T-helper 1 cell treated with Interleukin-12 subunit alpha and Interleukin-12 subunit beta and Interleukin-4 antibody, amounts not matched to agents 30 μg/mL and 1 μg/mL, for 36 hours (primary cell): ENCODE data around the gene TIGD1.

Experiments used
- H3K27ac Mint-ChIP-seq: one replicate; pipeline ENCODE4 v1.8.0; 2021; ENCODE audit warnings: mild to moderate bottlenecking, mixed read lengths
- H3K27me3 Mint-ChIP-seq: one replicate; pipeline ENCODE4 v1.8.0; 2021; ENCODE audit warnings: low read depth, mixed read lengths
- H3K36me3 Mint-ChIP-seq: one replicate; pipeline ENCODE4 v1.8.0; 2021; ENCODE audit warnings: low read depth, mixed read lengths
- H3K4me1 Mint-ChIP-seq: one replicate; pipeline ENCODE4 v1.8.0; 2021; ENCODE audit warnings: low read depth, mixed read lengths
- H3K4me3 Mint-ChIP-seq: one replicate; pipeline ENCODE4 v1.8.0; 2021; ENCODE audit warnings: mild to moderate bottlenecking, moderate library complexity, mixed read lengths
- H3K9me3 Mint-ChIP-seq: one replicate; pipeline ENCODE4 v1.8.0; 2021; ENCODE audit warnings: mixed read lengths

TIGD1 gene

GRCh38 chr2:232549655-232550353 is 553 bp downstream of the TIGD1 start:
- Mint-ChIP-seq H3K27me3 (no peaks in the 10 kb centered on the region), H3K4me1 (peaks cover 57% of the 10 kb centered on the region), H3K36me3 (peaks cover 37% of the 10 kb centered on the region), H3K27ac (peak overlapping the region; percentile 100), H3K9me3 (no peaks in the 10 kb centered on the region), H3K4me3 (peak overlapping the region; percentile 100)

DNA sequence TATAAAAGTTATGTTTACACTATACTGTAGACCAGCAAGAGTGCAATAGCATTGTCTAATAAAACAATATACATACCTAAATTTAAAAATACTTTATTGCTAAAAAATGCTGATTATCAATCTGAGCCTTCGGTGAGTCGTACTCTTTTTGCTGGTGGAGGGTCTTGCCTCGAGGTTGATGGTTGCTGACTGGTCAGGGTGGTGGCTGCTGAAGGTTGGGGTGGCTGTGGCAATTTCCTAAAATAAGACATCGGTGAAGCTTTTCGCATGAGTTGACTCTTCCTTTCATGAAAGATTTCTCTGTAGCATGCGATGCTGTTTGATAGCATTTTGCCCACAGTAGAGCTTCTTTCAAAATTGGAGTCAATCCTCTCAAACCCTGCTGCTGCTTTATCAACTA is 2.4 kb downstream of the TIGD1 start:
- Mint-ChIP-seq H3K4me3 (no peak overlapping the region), H3K9me3 (no peaks in the 10 kb centered on the region), H3K27me3 (no peaks in the 10 kb centered on the region), H3K27ac (no peak overlapping the region), H3K4me1 (peaks cover 43% of the 10 kb centered on the region), H3K36me3 (peaks cover 34% of the 10 kb centered on the region)

- Mint-ChIP-seq H3K9me3 (no peaks in the 10 kb centered on the region), H3K27ac (no peak overlapping the region), H3K4me1 (peaks cover 30% of the 10 kb centered on the region)
These were observed 4.6 kb downstream of the TIGD1 start for GRCh38 chr2:232545511-232546375.

DNA sequence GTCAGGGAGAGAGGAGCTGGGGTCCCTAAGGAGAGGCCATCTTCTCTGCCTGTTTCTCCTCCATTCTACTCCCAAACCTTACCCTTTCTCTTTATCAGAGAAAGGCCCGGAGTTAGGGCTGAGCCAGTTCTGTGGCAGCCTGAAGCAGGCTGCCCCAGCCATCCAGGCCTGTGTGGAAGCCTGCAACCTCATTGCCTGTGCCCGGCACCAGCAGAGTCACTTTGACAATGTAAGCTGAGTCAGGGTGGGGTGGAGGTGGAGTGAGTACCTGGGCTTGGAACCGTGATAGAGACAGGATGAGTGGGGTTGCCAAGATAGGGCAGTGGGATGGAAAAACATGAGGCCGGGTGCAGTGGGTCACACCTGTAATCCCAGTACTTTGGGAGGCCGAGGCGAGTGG is 5.7 kb downstream of the TIGD1 start:
- Mint-ChIP-seq H3K27me3 (no peaks in the 10 kb centered on the region), H3K27ac (no peak overlapping the region), H3K4me1 (peaks cover 26% of the 10 kb centered on the region), H3K9me3 (no peaks in the 10 kb centered on the region), H3K4me3 (no peak overlapping the region), H3K36me3 (peaks cover 18% of the 10 kb centered on the region)

More at GRCh38 chr2:232545511-232546375, 4.6 kb downstream of the TIGD1 start:
- peaks cover 23% of the 10 kb centered on the region for H3K36me3 Mint-ChIP-seq
- H3K27me3 Mint-ChIP-seq = no peaks in the 10 kb centered on the region
- no peak overlapping the region for H3K4me3 Mint-ChIP-seq

DNA sequence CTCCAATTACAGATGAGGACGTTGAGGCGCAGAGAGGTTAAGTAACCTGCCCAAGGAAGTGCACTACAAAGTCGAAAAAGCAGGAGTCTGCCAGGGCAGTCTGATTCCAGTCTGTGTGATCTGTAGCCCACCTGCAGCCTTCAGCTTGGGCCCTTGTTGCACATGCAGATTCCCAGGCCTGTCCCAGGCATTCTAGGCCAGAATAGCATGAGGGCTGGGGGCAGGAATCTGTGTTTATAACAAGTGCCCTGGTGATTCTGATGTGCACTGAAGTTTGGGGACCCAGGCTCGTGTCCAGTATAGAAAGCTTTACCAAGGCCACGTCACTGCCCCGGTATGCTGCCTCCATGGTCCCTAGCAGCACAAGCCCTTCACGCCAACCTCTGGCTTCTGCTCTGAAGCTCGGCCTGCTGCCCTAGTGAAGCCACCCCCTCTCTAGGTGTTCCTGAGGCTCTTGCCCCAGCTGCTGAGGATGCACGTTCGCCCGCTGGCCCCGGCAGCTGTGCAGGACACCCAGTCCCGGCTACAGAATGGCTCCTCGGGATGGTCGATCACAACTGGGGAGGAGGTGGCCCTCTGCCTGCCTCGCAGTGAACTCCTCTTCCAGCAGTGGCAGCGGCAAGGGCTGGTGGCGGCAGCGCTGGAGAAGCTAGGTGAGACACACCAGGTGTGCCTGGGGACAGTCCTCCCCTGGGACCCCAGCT is 6.3 kb downstream of the TIGD1 start:
- Mint-ChIP-seq H3K36me3 (peaks cover 17% of the 10 kb centered on the region), H3K27me3 (no peaks in the 10 kb centered on the region), H3K27ac (no peak overlapping the region), H3K4me1 (peaks cover 20% of the 10 kb centered on the region), H3K9me3 (no peaks in the 10 kb centered on the region), H3K4me3 (no peak overlapping the region)

DNA sequence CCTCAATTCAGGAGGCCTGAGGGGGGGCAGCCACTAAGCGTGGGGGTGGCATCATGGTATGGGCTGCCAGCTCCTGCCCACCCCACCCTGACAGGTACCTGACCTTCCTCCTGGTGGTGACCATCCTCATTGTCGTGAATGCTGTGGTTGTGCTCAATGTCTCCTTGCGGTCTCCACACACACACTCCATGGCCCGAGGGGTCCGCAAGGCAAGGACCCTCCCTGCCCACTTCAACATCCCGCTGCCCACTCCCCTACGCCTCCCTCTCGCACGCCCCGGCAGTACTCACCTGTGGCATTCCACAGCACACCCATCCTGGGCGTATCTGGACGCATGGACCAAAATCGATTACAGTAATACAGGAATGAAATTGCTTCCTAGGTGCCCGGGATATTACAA is 6.9 kb downstream of the TIGD1 start:
- H3K27ac Mint-ChIP-seq = no peak overlapping the region
- H3K36me3 Mint-ChIP-seq = peaks cover 12% of the 10 kb centered on the region
- H3K27me3 Mint-ChIP-seq = peaks cover under 1% of the 10 kb centered on the region
- H3K9me3 Mint-ChIP-seq = no peaks in the 10 kb centered on the region
- no peak overlapping the region for H3K4me3 Mint-ChIP-seq
- H3K4me1 Mint-ChIP-seq = peaks cover 15% of the 10 kb centered on the region

DNA sequence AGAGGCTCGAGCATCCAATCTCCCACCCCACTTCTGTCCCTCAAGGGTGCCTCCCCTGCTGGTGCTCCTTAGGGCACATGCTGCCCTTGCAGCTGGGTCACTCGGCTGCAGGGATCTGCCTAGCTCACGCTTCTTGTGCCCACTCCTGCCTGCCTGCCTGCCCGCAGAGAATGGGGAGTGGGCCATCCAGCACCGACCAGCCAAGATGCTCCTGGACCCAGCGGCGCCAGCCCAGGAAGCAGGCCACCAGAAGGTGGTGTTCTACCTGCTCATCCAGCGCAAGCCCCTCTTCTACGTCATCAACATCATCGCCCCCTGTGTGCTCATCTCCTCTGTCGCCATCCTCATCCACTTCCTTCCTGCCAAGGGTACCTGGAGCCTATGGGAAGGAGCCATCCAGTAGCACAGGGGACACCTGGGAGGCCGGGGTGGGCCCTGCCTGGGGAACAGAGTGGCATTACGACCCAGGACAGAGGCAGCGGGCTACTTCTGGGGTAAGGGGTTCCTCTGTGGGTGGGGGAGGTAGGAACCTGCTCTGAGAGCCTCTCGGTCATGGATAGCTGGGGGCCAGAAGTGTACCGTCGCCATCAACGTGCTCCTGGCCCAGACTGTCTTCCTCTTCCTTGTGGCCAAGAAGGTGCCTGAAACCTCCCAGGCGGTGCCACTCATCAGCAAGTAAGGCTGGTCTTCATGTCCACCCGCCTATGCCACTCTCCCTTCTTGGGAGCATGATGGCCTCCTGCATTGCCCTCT is 7.5 kb downstream of the TIGD1 start:
- Mint-ChIP-seq H3K27me3 (peaks cover 6% of the 10 kb centered on the region), H3K9me3 (no peaks in the 10 kb centered on the region), H3K4me1 (peaks cover 13% of the 10 kb centered on the region), H3K4me3 (no peak overlapping the region), H3K36me3 (peaks cover 7% of the 10 kb centered on the region), H3K27ac (no peak overlapping the region)

DNA sequence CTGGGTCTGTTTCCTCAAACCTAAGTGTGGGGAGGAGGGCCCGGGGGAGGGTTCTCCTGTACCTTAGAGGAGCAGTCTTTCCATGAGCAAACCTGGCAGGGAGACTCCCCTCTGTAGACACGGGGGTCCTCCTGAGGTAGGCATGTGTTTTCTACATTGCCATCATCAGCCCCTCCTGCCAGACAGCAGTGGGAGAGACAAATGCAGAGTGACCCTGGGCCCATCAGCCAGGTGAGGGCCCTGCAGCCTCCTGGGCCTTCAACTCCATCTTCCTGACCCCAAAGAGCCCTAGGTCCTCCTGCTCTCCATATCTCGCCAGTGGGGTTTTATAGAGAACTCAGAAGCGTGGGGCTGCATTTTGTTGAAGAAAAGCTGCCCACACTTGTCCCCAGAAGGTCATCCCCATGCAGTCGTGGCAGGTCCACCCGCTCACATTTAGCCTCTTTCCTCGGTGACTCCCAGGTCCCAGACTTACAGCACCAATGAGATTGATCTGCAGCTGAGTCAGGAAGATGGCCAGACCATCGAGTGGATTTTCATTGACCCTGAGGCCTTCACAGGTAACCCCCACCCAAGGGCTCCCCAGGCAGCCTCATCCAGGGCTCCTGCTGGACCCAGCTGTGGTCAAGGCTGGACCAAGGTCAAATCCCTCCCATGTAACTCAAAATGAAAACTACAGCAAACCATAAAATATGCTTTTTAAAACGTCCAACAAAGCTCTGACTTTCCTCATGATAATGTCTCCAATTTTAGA is 8.2 kb downstream of the TIGD1 start:
- Mint-ChIP-seq H3K36me3 (peaks cover 7% of the 10 kb centered on the region), H3K9me3 (no peaks in the 10 kb centered on the region), H3K4me1 (peaks cover 7% of the 10 kb centered on the region), H3K27me3 (peaks cover 6% of the 10 kb centered on the region), H3K4me3 (no peak overlapping the region), H3K27ac (no peak overlapping the region)

DNA sequence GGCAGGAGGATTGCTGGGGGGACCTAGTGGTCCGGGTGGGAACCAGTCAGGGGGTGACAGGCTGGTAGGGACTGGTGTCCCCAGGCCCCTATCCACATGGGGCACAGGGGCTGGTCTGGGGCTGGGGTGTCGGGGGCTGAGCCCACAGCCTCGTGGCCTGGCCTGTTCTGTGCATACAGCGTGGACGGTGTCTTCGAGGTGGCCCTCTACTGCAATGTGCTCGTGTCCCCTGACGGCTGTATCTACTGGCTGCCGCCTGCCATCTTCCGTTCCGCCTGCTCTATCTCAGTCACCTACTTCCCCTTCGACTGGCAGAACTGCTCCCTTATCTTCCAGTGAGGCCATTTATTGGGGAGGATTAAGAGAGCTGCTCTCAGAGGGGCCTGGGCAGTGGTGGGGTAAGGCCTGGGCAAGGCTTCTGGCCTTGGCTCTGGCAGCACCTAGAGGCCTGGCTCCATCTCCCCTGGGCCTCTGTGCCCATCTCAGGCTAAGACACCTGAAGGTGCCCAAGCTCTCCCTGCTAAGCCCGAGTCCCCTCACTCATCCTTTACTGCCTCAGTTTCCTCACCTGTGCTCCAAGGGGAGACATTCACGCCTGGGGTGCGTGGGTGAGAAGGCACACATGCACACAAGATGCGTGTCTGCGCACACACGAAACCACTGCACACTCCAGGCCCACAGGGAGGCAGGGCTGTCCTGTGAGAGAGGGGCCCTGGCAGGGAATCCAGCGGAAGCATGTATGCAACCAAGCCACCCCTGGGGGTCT is 9.0 kb downstream of the TIGD1 start:
- peaks cover 6% of the 10 kb centered on the region for H3K27me3 Mint-ChIP-seq
- H3K4me3 Mint-ChIP-seq = no peak overlapping the region
- peaks cover 5% of the 10 kb centered on the region for H3K36me3 Mint-ChIP-seq
- H3K4me1 Mint-ChIP-seq = peaks cover 4% of the 10 kb centered on the region
- no peak overlapping the region for H3K27ac Mint-ChIP-seq
- H3K9me3 Mint-ChIP-seq = peaks cover 5% of the 10 kb centered on the region

- H3K36me3 Mint-ChIP-seq = peaks cover 5% of the 10 kb centered on the region
- H3K4me1 Mint-ChIP-seq = peaks cover 4% of the 10 kb centered on the region
- no peak overlapping the region for H3K4me3 Mint-ChIP-seq
- H3K27me3 Mint-ChIP-seq = peaks cover 6% of the 10 kb centered on the region
- peaks cover 8% of the 10 kb centered on the region for H3K9me3 Mint-ChIP-seq
- H3K27ac Mint-ChIP-seq = no peak overlapping the region
These were observed 9.8 kb downstream of the TIGD1 start for GRCh38 chr2:232540441-232541041.

DNA sequence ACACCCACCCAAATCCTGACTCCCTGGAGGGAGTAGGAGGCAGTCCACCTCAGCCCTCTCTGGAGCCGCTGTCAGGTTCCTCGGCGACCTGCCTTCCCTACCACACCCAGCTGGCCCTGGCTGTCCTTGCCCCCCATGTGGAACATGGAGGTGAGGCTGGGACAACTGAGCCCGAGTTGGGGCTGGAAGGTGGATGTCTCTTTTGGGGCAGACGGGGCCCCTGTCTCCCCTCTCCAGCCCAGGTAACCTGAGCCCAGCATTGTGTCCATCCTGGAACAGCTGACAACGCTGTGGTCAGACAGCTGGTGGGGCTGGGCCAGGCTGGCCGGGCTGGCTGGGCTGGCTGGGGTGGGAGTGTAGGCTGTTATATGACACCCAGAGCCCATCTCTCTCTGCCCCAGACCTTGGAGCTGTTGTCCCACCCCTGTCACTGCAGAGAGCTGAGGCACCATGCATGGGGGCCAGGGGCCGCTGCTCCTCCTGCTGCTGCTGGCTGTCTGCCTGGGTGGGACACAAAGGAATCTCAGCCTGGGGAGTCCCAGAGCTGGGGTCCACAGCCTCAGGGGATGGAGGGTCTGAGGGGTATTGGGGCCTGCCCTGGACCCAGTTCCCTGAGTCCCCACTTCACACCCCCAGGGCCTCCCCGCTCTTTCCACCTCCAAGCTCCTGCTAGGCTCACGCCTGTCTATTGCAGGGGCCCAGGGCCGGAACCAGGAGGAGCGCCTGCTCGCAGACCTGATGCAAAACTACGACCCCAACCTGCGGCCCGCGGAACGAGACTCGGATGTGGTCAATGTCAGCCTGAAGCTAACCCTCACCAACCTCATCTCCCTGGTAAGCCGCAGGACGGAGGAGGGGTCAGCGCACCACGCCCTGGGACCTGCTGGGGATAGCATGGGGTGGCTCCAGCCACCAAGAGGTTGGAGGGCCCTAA is 10.8 kb downstream of the TIGD1 start, which contains the start of gene CHRNG:
Gene CHRNG, plus strand, starts transcription at position 395 of the 934 bp plus-strand sequence. Its CDS starts 56 bp downstream, at position 451.
- no peak within 1 kb of the TSS for H3K27ac Mint-ChIP-seq
- H3K36me3 Mint-ChIP-seq = peaks cover 5% of the 10 kb centered on the region
- peaks cover 8% of the 10 kb centered on the region for H3K9me3 Mint-ChIP-seq
- H3K4me1 Mint-ChIP-seq = peaks cover 4% of the 10 kb centered on the region
- H3K27me3 Mint-ChIP-seq = peaks cover 6% of the 10 kb centered on the region
- no peak within 1 kb of the TSS for H3K4me3 Mint-ChIP-seq

GRCh38 chr2:232538671-232539070 is 11.7 kb downstream of the TIGD1 start:
- peaks cover 4% of the 10 kb centered on the region for H3K4me1 Mint-ChIP-seq
- peaks cover 8% of the 10 kb centered on the region for H3K9me3 Mint-ChIP-seq
- H3K27ac Mint-ChIP-seq = no peak overlapping the region
- peaks cover 6% of the 10 kb centered on the region for H3K27me3 Mint-ChIP-seq
- H3K36me3 Mint-ChIP-seq = peaks cover 2% of the 10 kb centered on the region
- no peak overlapping the region for H3K4me3 Mint-ChIP-seq
